Upper lobe of right lung (tissue), 1 donor: ENCODE measurements around the gene ITM2B. TPM values are rescaled to one million over a fixed set of nuclear protein-coding genes. Genes with fewer than 3 reads are reported as not detected.

Experiments used
- ATAC-seq: fragments of 200-7000 bp; cut with Tn5 transposase; one replicate; pipeline ENCODE4 v1.9.1; 2020; ENCODE audit warnings: mild to moderate bottlenecking, moderate library complexity
- DNase-seq: peaks from one replicate; pipeline ENCODE4 v3.0.0-alpha.2; 2020
- H3K27ac ChIP-seq: fragments of 200-600 bp; one replicate; pipeline ENCODE4 v1.8.0; 2022
- H3K27me3 ChIP-seq: fragments of 200-600 bp; one replicate; pipeline ENCODE4 v1.8.0; 2022; ENCODE audit warnings: mild to moderate bottlenecking
- H3K36me3 ChIP-seq: fragments of 200-600 bp; one replicate; pipeline ENCODE4 v1.8.0; 2022
- H3K4me1 ChIP-seq: fragments of 200-600 bp; one replicate; pipeline ENCODE4 v1.8.0; 2022
- H3K4me3 ChIP-seq: fragments of 200-600 bp; one replicate; pipeline ENCODE4 v1.8.0; 2022; ENCODE audit warnings: mild to moderate bottlenecking
- H3K9me3 ChIP-seq: fragments of 200-600 bp; one replicate; pipeline ENCODE4 v1.8.0; 2022
- intact Hi-C: fragments of 100-400 bp; cut with DNase I; formaldehyde crosslinking; loops from one replicate; pipeline ENCODE4 v1.11.0; 2022
- total RNA-seq: library from RNA; stranded (reverse); fragmentation: NEBNext Ultra II Directional; extraction: Animal tissue kit (Norgen Biotek cat#: 25700); gene quantifications from one replicate; pipeline ENCODE4 v1.2.1, GENCODE V29; 2021
- TF ChIP-seq, protein P1 (sequence below): fragments of 200-600 bp; IDR thresholded peaks from one replicate; pipeline ENCODE4 v1.8.0; 2022; ENCODE audit warnings: antibody characterized with exemption
- donor health status: DM: no; HTN: yes; CAD: no; lungs with severe emphysema.

The ITM2B gene
- total RNA-seq, 1 donor from 2014 or later: 802 TPM

DNA sequence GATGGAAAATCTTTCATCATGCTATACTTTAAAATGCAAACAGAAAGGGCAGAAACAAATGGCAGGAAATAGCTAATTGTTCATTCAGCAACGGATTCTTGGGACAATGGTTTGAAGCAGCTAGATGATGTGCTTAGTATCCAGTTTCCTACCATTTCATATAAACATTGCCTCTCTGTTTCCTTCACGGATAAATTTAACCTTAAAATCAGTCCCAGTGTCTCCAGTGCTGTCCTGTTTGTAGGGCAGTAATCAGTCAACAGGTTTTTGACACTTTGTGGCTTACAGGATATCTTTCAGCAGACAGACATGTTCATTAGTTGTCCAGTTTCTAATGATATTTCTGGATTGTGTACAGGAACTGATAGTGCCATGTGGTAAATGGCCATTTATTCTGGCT is 45.8 kb downstream of the ITM2B start:
- ATAC-seq: no peak
- H3K9me3 ChIP-seq: no peaks in the 10 kb centered on the region
- DNase-seq: no peak
- H3K27ac ChIP-seq: peak overlapping the region; percentile 2
- intact Hi-C loops: no loop called here
- H3K4me1 ChIP-seq: no peaks in the 10 kb centered on the region
- H3K27me3 ChIP-seq: no peaks in the 10 kb centered on the region
- H3K36me3 ChIP-seq: no peaks in the 10 kb centered on the region
- TF ChIP-seq, protein P1, sequence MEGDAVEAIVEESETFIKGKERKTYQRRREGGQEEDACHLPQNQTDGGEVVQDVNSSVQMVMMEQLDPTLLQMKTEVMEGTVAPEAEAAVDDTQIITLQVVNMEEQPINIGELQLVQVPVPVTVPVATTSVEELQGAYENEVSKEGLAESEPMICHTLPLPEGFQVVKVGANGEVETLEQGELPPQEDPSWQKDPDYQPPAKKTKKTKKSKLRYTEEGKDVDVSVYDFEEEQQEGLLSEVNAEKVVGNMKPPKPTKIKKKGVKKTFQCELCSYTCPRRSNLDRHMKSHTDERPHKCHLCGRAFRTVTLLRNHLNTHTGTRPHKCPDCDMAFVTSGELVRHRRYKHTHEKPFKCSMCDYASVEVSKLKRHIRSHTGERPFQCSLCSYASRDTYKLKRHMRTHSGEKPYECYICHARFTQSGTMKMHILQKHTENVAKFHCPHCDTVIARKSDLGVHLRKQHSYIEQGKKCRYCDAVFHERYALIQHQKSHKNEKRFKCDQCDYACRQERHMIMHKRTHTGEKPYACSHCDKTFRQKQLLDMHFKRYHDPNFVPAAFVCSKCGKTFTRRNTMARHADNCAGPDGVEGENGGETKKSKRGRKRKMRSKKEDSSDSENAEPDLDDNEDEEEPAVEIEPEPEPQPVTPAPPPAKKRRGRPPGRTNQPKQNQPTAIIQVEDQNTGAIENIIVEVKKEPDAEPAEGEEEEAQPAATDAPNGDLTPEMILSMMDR: no peak
- no peak overlapping the region for H3K4me3 ChIP-seq

DNA sequence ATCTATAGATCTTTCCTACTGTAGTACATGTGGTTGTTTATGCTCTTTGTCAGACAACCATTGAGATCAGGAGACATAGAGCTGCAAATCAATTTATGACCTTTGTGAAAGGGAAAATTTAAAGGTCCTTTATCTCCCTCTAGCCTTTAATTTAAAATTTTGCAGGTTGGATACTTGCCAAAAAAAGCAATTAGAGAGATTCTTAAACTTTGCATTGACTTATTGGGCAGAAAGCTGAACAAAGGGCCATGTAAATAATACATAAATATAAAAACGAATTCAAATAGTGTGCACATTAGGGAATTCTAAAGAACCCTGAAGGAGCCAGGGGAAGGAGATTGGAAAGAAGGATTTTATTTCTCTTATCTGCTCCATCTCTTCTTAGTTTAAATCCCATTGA is 48.5 kb downstream of the ITM2B start:
- no peaks in the 10 kb centered on the region for H3K4me1 ChIP-seq
- no peak overlapping the region for H3K27ac ChIP-seq
- H3K9me3 ChIP-seq: no peaks in the 10 kb centered on the region
- TF ChIP-seq, protein P1: no peak
- H3K36me3 ChIP-seq: no peaks in the 10 kb centered on the region
- no peaks in the 10 kb centered on the region for H3K27me3 ChIP-seq
- H3K4me3 ChIP-seq: no peak overlapping the region
- ATAC-seq (no peak), DNase-seq (no peak)
- intact Hi-C loops: no loop called here

DNA sequence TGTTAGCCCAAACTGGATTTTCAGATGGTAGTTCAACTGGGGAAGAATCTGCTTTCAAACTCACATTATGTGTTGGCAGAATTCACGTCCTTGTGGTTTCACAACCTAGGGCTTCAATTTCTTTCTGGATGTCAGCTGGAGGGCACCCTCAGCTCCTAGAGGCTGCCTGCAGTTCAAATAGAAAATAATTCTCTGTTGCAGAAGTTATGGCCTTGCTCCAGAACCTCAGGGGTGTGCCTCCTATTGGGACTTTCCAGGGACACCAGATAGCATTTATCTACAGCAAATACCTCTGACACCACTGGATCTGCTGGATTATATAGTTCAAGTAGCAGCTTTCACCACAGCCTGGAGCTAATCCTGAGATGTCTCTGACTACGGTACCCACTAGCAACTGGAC is 58.7 kb downstream of the ITM2B start:
- no peaks in the 10 kb centered on the region for H3K4me1 ChIP-seq
- H3K27me3 ChIP-seq: no peaks in the 10 kb centered on the region
- no peak overlapping the region for H3K27ac ChIP-seq
- H3K9me3 ChIP-seq: no peaks in the 10 kb centered on the region
- H3K4me3 ChIP-seq: no peak overlapping the region
- TF ChIP-seq, protein P1: no peak
- H3K36me3 ChIP-seq: no peaks in the 10 kb centered on the region
- intact Hi-C loops: no loop called here
- DNase-seq (no peak), ATAC-seq (no peak)

DNA sequence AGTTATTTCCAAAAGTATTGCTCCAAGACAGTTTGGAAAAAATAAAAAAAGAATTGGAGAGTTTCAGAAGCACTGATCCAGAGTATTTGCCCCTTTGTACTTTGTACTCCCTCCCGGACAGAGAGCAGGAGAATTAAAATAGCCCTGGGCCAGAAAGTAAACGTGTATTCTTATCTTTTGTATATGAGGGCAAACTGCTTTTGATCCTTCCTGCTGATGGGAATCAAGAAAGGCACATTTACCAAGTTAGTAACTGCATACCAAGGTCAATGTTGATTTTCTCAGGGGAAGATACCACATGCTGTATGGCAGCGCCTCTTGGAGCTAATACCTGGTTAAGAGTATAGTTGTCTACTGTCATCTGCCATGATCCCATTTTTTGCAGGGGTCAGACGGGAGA is 59.6 kb downstream of the ITM2B start:
- intact Hi-C loops: no loop called here
- H3K36me3 ChIP-seq: no peaks in the 10 kb centered on the region
- ATAC-seq (no peak), DNase-seq (no peak)
- no peak overlapping the region for H3K4me3 ChIP-seq
- no peaks in the 10 kb centered on the region for H3K9me3 ChIP-seq
- no peaks in the 10 kb centered on the region for H3K4me1 ChIP-seq
- TF ChIP-seq, protein P1: no peak
- no peak overlapping the region for H3K27ac ChIP-seq
- H3K27me3 ChIP-seq: no peaks in the 10 kb centered on the region

DNA sequence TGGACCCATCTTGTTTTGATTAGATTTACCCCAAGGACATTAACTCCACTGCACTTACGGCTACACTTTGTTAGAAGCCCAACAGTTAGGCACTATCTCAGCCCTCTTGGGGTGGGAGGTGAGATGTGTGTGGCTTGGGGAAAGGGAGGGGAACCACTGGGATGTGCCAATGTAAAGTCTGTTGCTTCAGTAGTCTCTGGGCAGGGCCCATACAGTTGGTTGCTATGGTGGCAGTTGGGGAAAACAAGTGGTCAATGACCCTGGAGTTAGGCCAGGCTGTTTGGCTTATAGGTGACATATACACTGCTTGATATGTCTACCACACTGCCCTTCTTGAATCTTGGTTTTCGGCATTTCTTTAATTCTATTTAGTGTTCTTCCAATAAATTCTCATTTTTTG is 61.6 kb downstream of the ITM2B start:
- intact Hi-C loops: no loop called here
- no peaks in the 10 kb centered on the region for H3K36me3 ChIP-seq
- no peaks in the 10 kb centered on the region for H3K4me1 ChIP-seq
- H3K27me3 ChIP-seq: no peaks in the 10 kb centered on the region
- H3K27ac ChIP-seq: no peak overlapping the region
- DNase-seq (no peak), ATAC-seq (peak; percentile 47)
- TF ChIP-seq, protein P1: no peak
- no peak overlapping the region for H3K4me3 ChIP-seq
- no peaks in the 10 kb centered on the region for H3K9me3 ChIP-seq

DNA sequence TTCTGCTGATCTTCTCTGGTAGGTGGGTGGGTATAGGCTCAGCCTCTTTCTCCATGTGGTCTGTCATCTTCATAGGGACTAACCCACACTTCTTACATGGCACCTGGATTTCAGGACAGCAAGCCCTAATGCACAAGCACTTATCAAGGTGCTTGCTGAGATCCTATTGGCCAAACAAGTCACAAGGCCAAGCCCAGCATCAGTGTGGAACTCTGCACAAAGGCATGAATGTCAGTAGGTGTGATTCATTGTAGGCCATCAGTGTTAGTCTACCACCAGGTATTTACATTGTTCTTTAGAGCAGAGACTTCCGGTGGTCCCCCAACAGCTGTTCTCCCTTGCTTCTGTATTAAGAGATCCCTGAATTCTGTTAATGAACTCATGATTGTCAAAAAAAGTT is 62.3 kb downstream of the ITM2B start:
- no peaks in the 10 kb centered on the region for H3K36me3 ChIP-seq
- DNase-seq (no peak), ATAC-seq (no peak)
- no peak overlapping the region for H3K27ac ChIP-seq
- TF ChIP-seq, protein P1: no peak
- H3K4me3 ChIP-seq: no peak overlapping the region
- intact Hi-C loops: no loop called here
- H3K9me3 ChIP-seq: no peaks in the 10 kb centered on the region
- no peaks in the 10 kb centered on the region for H3K27me3 ChIP-seq
- H3K4me1 ChIP-seq: no peaks in the 10 kb centered on the region
